H9 (cell line): ENCODE measurements around the gene PDE4DIP. TPM values are rescaled to one million over a fixed set of nuclear protein-coding genes. Genes with fewer than 3 reads are reported as not detected.
"Not testable (repeated sequence)": the region's sequence is repeated elsewhere in the genome, so short reads cannot be mapped to it uniquely, and the experiment has no call there.

Experiments used
- DNase-seq: peaks from one replicate; pipeline ENCODE4 v3.0.0-alpha.2; 2017
- H2AFZ ChIP-seq: one replicate; pipeline ENCODE4 v1.6.1; 2013; ENCODE audit warnings: mild to moderate bottlenecking, low read length, control low read depth, moderate library complexity
- H2AK5ac ChIP-seq: 2 replicates; pipeline ENCODE4 v1.6.1; 2013; ENCODE audit warnings: low read length, control low read depth, mixed read lengths; ENCODE audit not compliant: insufficient read length
- H2BK120ac ChIP-seq: one replicate; pipeline ENCODE4 v1.6.1; 2013; ENCODE audit warnings: low read depth, mild to moderate bottlenecking, low read length, control low read depth, inconsistent platforms; ENCODE audit not compliant: poor library complexity, severe bottlenecking
- H2BK12ac ChIP-seq: 2 replicates; pipeline ENCODE4 v1.6.1; 2013; ENCODE audit warnings: low read length, control low read depth, mixed read lengths, low read depth; ENCODE audit not compliant: insufficient read length
- H2BK15ac ChIP-seq: 2 replicates; pipeline ENCODE4 v1.6.1; 2013; ENCODE audit warnings: low read depth, low read length, control low read depth
- H2BK20ac ChIP-seq: one replicate; pipeline ENCODE4 v1.6.1; 2013; ENCODE audit warnings: low read depth, mild to moderate bottlenecking, low read length, control low read depth, inconsistent platforms; ENCODE audit not compliant: poor library complexity, severe bottlenecking
- H2BK5ac ChIP-seq: 2 replicates; pipeline ENCODE4 v1.6.1; 2013; ENCODE audit warnings: low read length, control low read depth, mixed read lengths; ENCODE audit not compliant: insufficient read length
- H3K14ac ChIP-seq: 2 replicates; pipeline ENCODE4 v1.6.1; 2013; ENCODE audit warnings: low read length, control low read depth; ENCODE audit not compliant: insufficient read depth
- H3K18ac ChIP-seq: 2 replicates; pipeline ENCODE4 v1.6.1; 2013; ENCODE audit warnings: low read depth, mild to moderate bottlenecking, mixed read lengths, low read length, control low read depth; ENCODE audit not compliant: insufficient read length
- H3K23ac ChIP-seq: 2 replicates; pipeline ENCODE4 v1.6.1; 2013; ENCODE audit warnings: low read length, control low read depth, mixed read lengths, low read depth; ENCODE audit not compliant: insufficient read length
- H3K23me2 ChIP-seq: 2 replicates; pipeline ENCODE4 v1.6.1; 2013; ENCODE audit warnings: low read depth, mild to moderate bottlenecking, mixed read lengths, low read length, control low read depth; ENCODE audit not compliant: insufficient read length, poor library complexity, severe bottlenecking
- H3K27ac ChIP-seq: 2 replicates; pipeline ENCODE4 v1.5.1; 2013; ENCODE audit warnings: low read length, control low read depth, mixed read lengths, low read depth; ENCODE audit not compliant: insufficient read length
- H3K27me3 ChIP-seq: 2 replicates; pipeline ENCODE4 v1.6.1; 2013; ENCODE audit warnings: low read length, control low read depth, inconsistent platforms; ENCODE audit not compliant: insufficient read depth
- H3K4ac ChIP-seq: 2 replicates; pipeline ENCODE4 v1.6.1; 2013; ENCODE audit warnings: low read depth, mild to moderate bottlenecking, control low read depth, inconsistent platforms, low read length, moderate library complexity
- H3K4me1 ChIP-seq: 2 replicates; pipeline ENCODE4 v1.6.1; 2013; ENCODE audit warnings: low read length, control low read depth, inconsistent platforms; ENCODE audit not compliant: insufficient read depth
- H3K4me2 ChIP-seq: 2 replicates; pipeline ENCODE4 v1.6.1; 2013; ENCODE audit warnings: low read length, control low read depth, mixed read lengths; ENCODE audit not compliant: insufficient read length, insufficient read depth
- H3K56ac ChIP-seq: 2 replicates; pipeline ENCODE4 v1.6.1; 2013; ENCODE audit warnings: low read depth, mild to moderate bottlenecking, mixed read lengths, low read length, control low read depth; ENCODE audit not compliant: insufficient read length
- H3K79me1 ChIP-seq: 2 replicates; pipeline ENCODE4 v1.6.1; 2013; ENCODE audit warnings: low read depth, mild to moderate bottlenecking, moderate library complexity, low read length, control low read depth, inconsistent platforms; ENCODE audit not compliant: insufficient read depth, poor library complexity, severe bottlenecking
- H3K79me2 ChIP-seq: 2 replicates; pipeline ENCODE4 v1.6.1; 2013; ENCODE audit warnings: low read length, control low read depth, inconsistent platforms; ENCODE audit not compliant: insufficient read depth
- H3K9ac ChIP-seq: 2 replicates; pipeline ENCODE4 v1.6.1; 2013; ENCODE audit warnings: low read length, control low read depth, mixed read lengths; ENCODE audit not compliant: insufficient read length; ENCODE audit errors: extremely low read depth
- H3K9me3 ChIP-seq: one replicate; pipeline ENCODE4 v1.6.1; 2013; ENCODE audit warnings: low read depth, low read length, inconsistent platforms; ENCODE audit not compliant: control insufficient read depth
- H3T11ph ChIP-seq: one replicate; pipeline ENCODE4 v1.6.1; 2013; ENCODE audit warnings: mild to moderate bottlenecking, low read length, control low read depth, inconsistent platforms
- H4K20me1 ChIP-seq: one replicate; pipeline ENCODE4 v1.6.1; 2013; ENCODE audit not compliant: control insufficient read depth, insufficient read length, insufficient read depth
- H4K5ac ChIP-seq: 2 replicates; pipeline ENCODE4 v1.6.1; 2013; ENCODE audit warnings: low read depth, mild to moderate bottlenecking, mixed read lengths, low read length, control low read depth; ENCODE audit not compliant: insufficient read length
- H4K8ac ChIP-seq: replicated peaks from 2 replicates; pipeline ENCODE4 v1.6.1; 2013; ENCODE audit warnings: low read length, control low read depth, mixed read lengths, low read depth; ENCODE audit not compliant: insufficient read length
- H4K91ac ChIP-seq: 2 replicates; pipeline ENCODE4 v1.6.1; 2013; ENCODE audit warnings: low read depth, mild to moderate bottlenecking, moderate library complexity, mixed read lengths, low read length, control low read depth; ENCODE audit not compliant: insufficient read length
- H3K27ac Mint-ChIP-seq, 3 experiments: 2 replicates in 2 of 3; 3 replicates in 1 of 3; pipeline ENCODE4 v1.8.0; 2020 to 2021; ENCODE audit warnings: mixed read lengths in 3 of 3, mild to moderate bottlenecking in 1 of 3, moderate library complexity in 1 of 3
- H3K27me3 Mint-ChIP-seq: 2 replicates; pipeline ENCODE4 v1.8.0; 2021; ENCODE audit warnings: low read depth, mild to moderate bottlenecking, moderate library complexity, mixed read lengths
- H3K36me3 Mint-ChIP-seq, 3 experiments: 2 replicates in 2 of 3; 3 replicates in 1 of 3; pipeline ENCODE4 v1.8.0; 2020 to 2021; ENCODE audit warnings: low read depth in 3 of 3, mixed read lengths in 3 of 3; ENCODE audit not compliant: insufficient read depth in 1 of 3
- H3K4me1 Mint-ChIP-seq, 2 experiments: 2 replicates each; pipeline ENCODE4 v1.8.0; 2020; ENCODE audit warnings: mixed read lengths in 2 of 2
- H3K4me3 Mint-ChIP-seq, 2 experiments: 2 replicates in 1 of 2; 3 replicates in 1 of 2; pipeline ENCODE4 v1.8.0; 2020 to 2021; ENCODE audit warnings: mild to moderate bottlenecking in 2 of 2, mixed read lengths in 2 of 2, moderate library complexity in 1 of 2
- H3K9me3 Mint-ChIP-seq, 2 experiments: 2 replicates in 1 of 2; 3 replicates in 1 of 2; pipeline ENCODE4 v1.8.0; 2020; ENCODE audit warnings: mild to moderate bottlenecking in 2 of 2, mixed read lengths in 2 of 2, moderate library complexity in 1 of 2
- WGBS: extraction: QIAGEN DNeasy Blood & Tissue Kit; methylation state at CpG from one replicate; pipeline ENCODE4 v1.1.7; 2013; ENCODE audit warnings: missing lambda C conversion rate, low lambda C conversion rate, mixed read lengths; ENCODE audit not compliant: insufficient read length; ENCODE audit errors: extremely low coverage; 5-methylcytosine and 5-hydroxymethylcytosine counted together
- total RNA-seq: library from RNA; stranded (reverse); gene quantifications from 2 replicates; pipeline ENCODE4 v1.2.1, GENCODE V29; 2021

PDE4DIP gene
- total RNA-seq, 1 experiment from 2014 or later = 15.7 TPM

DNA sequence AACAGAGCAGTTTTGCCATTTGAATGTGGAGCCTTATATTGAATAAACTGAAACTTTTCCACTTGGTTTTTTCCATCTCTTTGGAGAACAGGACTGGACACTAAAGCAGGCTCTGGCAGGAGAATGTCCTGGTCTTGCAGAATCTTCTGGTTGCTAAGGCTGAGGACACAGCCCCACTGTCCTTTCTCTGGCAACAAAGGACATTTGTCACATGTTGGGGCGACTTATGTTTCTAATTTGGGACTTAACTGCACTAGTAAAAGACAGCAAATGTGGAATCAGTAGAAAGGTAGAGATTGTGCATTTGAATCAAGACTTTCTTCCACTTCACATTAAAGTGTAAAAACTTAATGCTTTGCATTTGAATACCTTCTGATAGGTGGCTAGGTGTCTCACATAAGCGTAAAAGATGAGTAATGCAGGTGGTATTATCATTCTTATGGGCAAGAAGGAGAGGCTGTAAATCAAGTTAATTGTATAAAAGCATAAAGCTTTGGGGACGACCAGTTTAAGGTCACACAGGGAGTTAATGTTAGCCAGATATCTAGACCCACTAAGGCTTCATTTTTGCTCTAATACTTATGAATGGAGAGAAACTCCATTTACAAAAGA is 74.7 kb downstream of the PDE4DIP start:
- not testable (repeated sequence) for H2BK15ac ChIP-seq, H4K20me1 ChIP-seq, H3K27ac Mint-ChIP-seq, H3K4me1 Mint-ChIP-seq, H4K8ac ChIP-seq, H3K4me1 ChIP-seq, H3K18ac ChIP-seq, H3K4me2 ChIP-seq, H3K27me3 ChIP-seq, H2AK5ac ChIP-seq, H3K23me2 ChIP-seq, H3K23ac ChIP-seq, H3K36me3 Mint-ChIP-seq, H3K14ac ChIP-seq, H3K4me3 Mint-ChIP-seq, H3T11ph ChIP-seq, H2BK20ac ChIP-seq, H3K79me2 ChIP-seq, H3K27me3 Mint-ChIP-seq, H4K91ac ChIP-seq, H3K9me3 Mint-ChIP-seq, H3K27ac ChIP-seq, H2BK5ac ChIP-seq, H3K9me3 ChIP-seq, H2AFZ ChIP-seq, H3K9ac ChIP-seq, H3K79me1 ChIP-seq, H2BK120ac ChIP-seq, H2BK12ac ChIP-seq, H3K56ac ChIP-seq, H4K5ac ChIP-seq, H3K4ac ChIP-seq, DNase-seq
- no CpG with 5 or more reads among the region's 3 CpGs for WGBS

DNA sequence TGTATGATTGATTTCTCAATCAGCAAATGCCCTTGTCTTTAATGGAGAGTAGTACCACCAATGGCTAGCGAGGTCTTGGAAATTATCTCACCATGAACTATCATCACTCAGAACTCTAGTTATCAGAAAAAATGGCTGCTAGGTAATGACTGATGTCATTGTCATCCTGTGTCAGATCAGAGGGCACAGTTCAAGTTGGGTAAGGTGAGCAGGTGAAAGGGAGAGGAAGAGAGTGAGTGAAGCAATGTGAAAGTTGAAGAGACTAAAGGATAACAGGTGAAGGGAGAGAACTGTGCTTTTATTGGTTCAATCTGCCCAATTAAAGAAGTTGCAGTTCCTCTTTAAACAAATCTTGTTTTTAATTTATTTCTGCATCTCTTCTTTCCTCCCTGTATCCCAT is 76.8 kb downstream of the PDE4DIP start:
- H2BK20ac ChIP-seq, H3K36me3 Mint-ChIP-seq, H4K8ac ChIP-seq, H4K91ac ChIP-seq, H3K27me3 ChIP-seq, H3K79me2 ChIP-seq, H3K18ac ChIP-seq, H3K56ac ChIP-seq, H3K4me1 ChIP-seq, H3K27me3 Mint-ChIP-seq, H3K27ac ChIP-seq, H3K14ac ChIP-seq, H3K23ac ChIP-seq, H2BK12ac ChIP-seq, H3K9me3 ChIP-seq, H3K4me1 Mint-ChIP-seq, H3K27ac Mint-ChIP-seq, H3T11ph ChIP-seq, H3K23me2 ChIP-seq, DNase-seq, H3K79me1 ChIP-seq, H4K20me1 ChIP-seq, H2BK5ac ChIP-seq, H3K9me3 Mint-ChIP-seq, H2BK15ac ChIP-seq, H2AFZ ChIP-seq, H3K4me2 ChIP-seq, H4K5ac ChIP-seq, H3K4me3 Mint-ChIP-seq, H3K4ac ChIP-seq, H3K9ac ChIP-seq, H2BK120ac ChIP-seq, H2AK5ac ChIP-seq: not testable (repeated sequence)
- no CpG with 5 or more reads among the region's 1 CpG for WGBS
